HG03097 (cell line): ENCODE measurements around the gene TMEM9.

ENCODE experiments used
- ATAC-seq: cut with Tn5 transposase; IDR thresholded peaks from one replicate; pipeline ENCODE4 v1.9.1; 2021; ENCODE audit not compliant: unreplicated experiment, low FRiP score

TMEM9 gene

GRCh38 chr1:201111672-201112071, 42.6 kb downstream of the TMEM9 start:
- ATAC-seq, result no peak

- ATAC-seq, result no peak
Observed at GRCh38 chr1:201111156-201111555, 43.1 kb downstream of the TMEM9 start.

- ATAC-seq, result no peak
Observed at GRCh38 chr1:201110616-201111015, 43.7 kb downstream of the TMEM9 start.

GRCh38 chr1:201110138-201110537, 44.1 kb downstream of the TMEM9 start:
- no peak for ATAC-seq

GRCh38 chr1:201109651-201110050, 44.6 kb downstream of the TMEM9 start:
- ATAC-seq, result no peak

- no peak for ATAC-seq
Observed at GRCh38 chr1:201108614-201109013, 45.7 kb downstream of the TMEM9 start.

- no peak for ATAC-seq
Observed at GRCh38 chr1:201105688-201106087, 48.6 kb downstream of the TMEM9 start.

GRCh38 chr1:201104141-201104540, 50.1 kb downstream of the TMEM9 start:
- no peak for ATAC-seq

- ATAC-seq, result no peak
Observed at GRCh38 chr1:201103666-201104065, 50.6 kb downstream of the TMEM9 start.

GRCh38 chr1:201100169-201100930, 53.9 kb downstream of the TMEM9 start:
- ATAC-seq, result no peak

- ATAC-seq, result no peak
Observed at GRCh38 chr1:201098992-201099677, 55.1 kb downstream of the TMEM9 start.

- no peak for ATAC-seq
Observed at GRCh38 chr1:201096977-201097856, 57.1 kb downstream of the TMEM9 start.

- no peak for ATAC-seq
Observed at GRCh38 chr1:201096041-201096461, 58.2 kb downstream of the TMEM9 start.

GRCh38 chr1:201095581-201095980, 58.7 kb downstream of the TMEM9 start:
- no peak for ATAC-seq

GRCh38 chr1:201094832-201095231, 59.4 kb downstream of the TMEM9 start:
- no peak for ATAC-seq

GRCh38 chr1:201093962-201094361, 60.3 kb downstream of the TMEM9 start:
- ATAC-seq, result no peak

- ATAC-seq, result no peak
Observed at GRCh38 chr1:201093561-201093960, 60.7 kb downstream of the TMEM9 start.

- ATAC-seq, result no peak
Observed at GRCh38 chr1:201092738-201093137, 61.5 kb downstream of the TMEM9 start.

- no peak for ATAC-seq
Observed at GRCh38 chr1:201091256-201091655, 63.0 kb downstream of the TMEM9 start.

- no peak for ATAC-seq
Observed at GRCh38 chr1:201090541-201090940, 63.7 kb downstream of the TMEM9 start.

- no peak for ATAC-seq
Observed at GRCh38 chr1:201089596-201089995, 64.7 kb downstream of the TMEM9 start.
